ENCODE measurements around the gene GOLPH3. TPM values are rescaled to one million over a fixed set of nuclear protein-coding genes. Genes with fewer than 3 reads are reported as not detected.

The GOLPH3 gene
- total RNA-seq, 2 donors from 2014 or later = 128 to 130 TPM

GRCh38 chr5:32132757-32133156, 41.4 kb downstream of the GOLPH3 start:
- no peak overlapping the region for H3K9ac ChIP-seq (ENCODE audit: low read depth in 2 of 2, low read length in 2 of 2)
- no peak overlapping the region for H3K27ac ChIP-seq
- TF ChIP-seq CTCF (IDR thresholded peaks at IDR 0.05) = no peak
- intact Hi-C loops (cut with DNase I) = no loop called here
- H3K27me3 ChIP-seq = no peaks in the 10 kb centered on the region
- H3K9me3 ChIP-seq = no peaks in the 10 kb centered on the region
- H3K36me3 ChIP-seq = no peaks in the 10 kb centered on the region
- DNase-seq = no peak
- no peak overlapping the region for H3K4me3 ChIP-seq
- H3K4me1 ChIP-seq = no peaks in the 10 kb centered on the region

- Histone ChIP-seq H3K4me1 (no peaks in the 10 kb centered on the region), H3K36me3 (no peaks in the 10 kb centered on the region)
- intact Hi-C loops (cut with DNase I) = no loop called here
These were observed 42.5 kb downstream of the GOLPH3 start for GRCh38 chr5:32131604-32132003.

GRCh38 chr5:32130865-32131264, 43.3 kb downstream of the GOLPH3 start:
- H3K27me3 ChIP-seq = no peaks in the 10 kb centered on the region
- H3K36me3 ChIP-seq = no peaks in the 10 kb centered on the region
- H3K4me3 ChIP-seq = no peak overlapping the region
- intact Hi-C loops (cut with DNase I) = no loop called here
- DNase-seq = no peak
- no peak overlapping the region for H3K27ac ChIP-seq
- TF ChIP-seq CTCF (IDR thresholded peaks at IDR 0.05) = no peak
- no peak overlapping the region for H3K9ac ChIP-seq (ENCODE audit: low read depth in 2 of 2, low read length in 2 of 2)
- H3K9me3 ChIP-seq = no peaks in the 10 kb centered on the region
- no peaks in the 10 kb centered on the region for H3K4me1 ChIP-seq

More at GRCh38 chr5:32131604-32132003, 42.5 kb downstream of the GOLPH3 start:
- no peak for TF ChIP-seq CTCF (IDR thresholded peaks at IDR 0.05)
- DNase-seq = no peak
- Histone ChIP-seq H3K9me3 (no peaks in the 10 kb centered on the region), H3K27ac (no peak overlapping the region), H3K27me3 (no peaks in the 10 kb centered on the region), H3K4me3 (no peak overlapping the region), H3K9ac (ENCODE audit: low read depth in 2 of 2, low read length in 2 of 2) (no peak overlapping the region)

GRCh38 chr5:32129074-32129598, 45.0 kb downstream of the GOLPH3 start:
- H3K9me3 ChIP-seq = no peaks in the 10 kb centered on the region
- intact Hi-C loops (cut with DNase I) = no loop called here
- H3K4me3 ChIP-seq = no peak overlapping the region
- no peak overlapping the region for H3K27ac ChIP-seq
- no peaks in the 10 kb centered on the region for H3K27me3 ChIP-seq
- no peaks in the 10 kb centered on the region for H3K4me1 ChIP-seq
- DNase-seq = no peak
- no peaks in the 10 kb centered on the region for H3K36me3 ChIP-seq
- no peak overlapping the region for H3K9ac ChIP-seq (ENCODE audit: low read depth in 2 of 2, low read length in 2 of 2)
- no peak for TF ChIP-seq CTCF (IDR thresholded peaks at IDR 0.05)

GRCh38 chr5:32127711-32128110, 46.4 kb downstream of the GOLPH3 start:
- no peak for TF ChIP-seq CTCF (IDR thresholded peaks at IDR 0.05)
- no peaks in the 10 kb centered on the region for H3K36me3 ChIP-seq
- no peaks in the 10 kb centered on the region for H3K9me3 ChIP-seq
- DNase-seq = no peak
- no peaks in the 10 kb centered on the region for H3K27me3 ChIP-seq
- H3K4me1 ChIP-seq = no peaks in the 10 kb centered on the region
- intact Hi-C loops (cut with DNase I) = no loop called here
- no peak overlapping the region for H3K27ac ChIP-seq
- H3K4me3 ChIP-seq = no peak overlapping the region
- no peak overlapping the region for H3K9ac ChIP-seq (ENCODE audit: low read depth in 2 of 2, low read length in 2 of 2)
